SK-N-SH (cell line): Measurements from ENCODE around the gene FUS. TPM values are rescaled to one million over a fixed set of nuclear protein-coding genes. Genes with fewer than 3 reads are reported as not detected.
A peak's percentile ranks its signal among the peaks of the same experiment; 100 is the strongest.
"Not testable (repeated sequence)": the region's sequence is repeated elsewhere in the genome, so short reads cannot be mapped to it uniquely, and the experiment has no call there.

Experiments
- CTCF ChIA-PET: fragments of 300-600, 350-600 bp; formaldehyde crosslinking; extraction: SDS; loops from one replicate; lab custom pipeline; 2021; lab: Yijun Ruan, JAX
- POLR2A ChIA-PET: fragments of 350-600 bp; sonication (Branson Sonifier 250); formaldehyde crosslinking; extraction: SDS; loops from one replicate; lab custom pipeline; 2020; ENCODE audit warnings: antibody characterized with exemption, inconsistent platforms; lab: Yijun Ruan, JAX
- DNase-seq: peaks from one replicate; pipeline ENCODE4 v3.0.0; 2012
- H2AFZ ChIP-seq: fragments of 200-600 bp; sonication (generic); 2 replicates; pipeline ENCODE4 v1.8.1; 2016; ENCODE audit warnings: antibody characterized with exemption, mild to moderate bottlenecking, low read depth
- H3F3A ChIP-seq: fragments of 200-600 bp; sonication (generic); replicated peaks from 2 replicates; pipeline ENCODE3; 2016; ENCODE audit warnings: antibody characterized with exemption, mild to moderate bottlenecking; ENCODE audit not compliant: insufficient read depth
- H3K27ac ChIP-seq, 2 experiments: fragments of 200-500 bp in 1 of 2; fragments of 200-600 bp in 1 of 2; sonication (Bioruptor generic) in 1 of 2; sonication (generic), shearing (Covaris generic) in 1 of 2; 2 replicates each; pipeline versions ENCODE4 v1.5.1 to v1.6.1; 2014 to 2016; ENCODE audit warnings: low read depth in 2 of 2, inconsistent platforms in 1 of 2, low read length in 1 of 2, mild to moderate bottlenecking in 1 of 2, mixed read lengths in 1 of 2
- H3K27me3 ChIP-seq: fragments of 200-600 bp; sonication (generic), shearing (Covaris generic); 2 replicates; pipeline ENCODE4 v1.6.1; 2016; ENCODE audit warnings: mixed run types; ENCODE audit not compliant: insufficient read depth
- H3K36me3 ChIP-seq, 2 experiments: fragments of 200-500 bp in 1 of 2; fragments of 200-600 bp in 1 of 2; sonication (Bioruptor generic) in 1 of 2; sonication (generic) in 1 of 2; replicated peaks in 1 of 2; 2 replicates each; pipeline versions ENCODE3 to v1.5.1; 2014 to 2016; ENCODE audit warnings: low read length in 1 of 2, mild to moderate bottlenecking in 1 of 2; ENCODE audit not compliant: insufficient read depth in 2 of 2, control insufficient read depth in 1 of 2
- H3K4me1 ChIP-seq, 2 experiments: fragments of 200-500 bp in 1 of 2; fragments of 200-600 bp in 1 of 2; sonication (Bioruptor generic) in 1 of 2; sonication (generic), shearing (Covaris generic) in 1 of 2; 2 replicates each; pipeline versions ENCODE4 v1.5.1 to v1.6.1; 2014 to 2016; ENCODE audit warnings: low read depth in 1 of 2, low read length in 1 of 2, mixed run types in 1 of 2; ENCODE audit not compliant: insufficient read depth in 2 of 2, control insufficient read depth in 1 of 2
- H3K4me2 ChIP-seq: fragments of 200-600 bp; sonication (generic), shearing (Covaris generic); 2 replicates; pipeline ENCODE4 v1.6.1; 2017; ENCODE audit warnings: mixed run types
- H3K4me3 ChIP-seq, 2 experiments: fragments of 200-500 bp in 1 of 2; fragments of 200-600 bp in 1 of 2; sonication (Bioruptor generic) in 1 of 2; sonication (generic), shearing (Covaris generic) in 1 of 2; 2 replicates each; pipeline versions ENCODE4 v1.5.1 to v1.8.1; 2014 to 2016; ENCODE audit warnings: low read depth in 2 of 2, inconsistent platforms in 1 of 2, low read length in 1 of 2, mild to moderate bottlenecking in 1 of 2, mixed read lengths in 1 of 2, moderate library complexity in 1 of 2
- H3K79me2 ChIP-seq: fragments of 200-600 bp; sonication (generic); 2 replicates; pipeline ENCODE4 v1.8.1; 2017; ENCODE audit warnings: mild to moderate bottlenecking; ENCODE audit not compliant: insufficient read depth
- H3K9ac ChIP-seq: fragments of 200-600 bp; sonication (generic); 2 replicates; pipeline ENCODE4 v1.6.1; 2017; ENCODE audit warnings: mixed run types
- H3K9me2 ChIP-seq: fragments of 200-600 bp; sonication (generic); 2 replicates; pipeline ENCODE4 v1.6.1; 2017; ENCODE audit warnings: mixed run types
- H3K9me3 ChIP-seq: fragments of 200-600 bp; sonication (generic); 2 replicates; pipeline ENCODE4 v1.6.1; 2017; ENCODE audit warnings: mixed run types, mild to moderate bottlenecking, moderate library complexity
- H4K20me1 ChIP-seq: fragments of 200-600 bp; sonication (generic); 2 replicates; pipeline ENCODE4 v1.6.1; 2017; ENCODE audit warnings: mild to moderate bottlenecking, mixed run types; ENCODE audit not compliant: insufficient read depth
- FOSL2 ChIP-seq: IDR thresholded peaks from 2 replicates; pipeline ENCODE4 v1.4.0; 2012; ENCODE audit warnings: low read depth, mild to moderate bottlenecking, moderate library complexity, borderline replicate concordance
- MXI1 ChIP-seq: IDR thresholded peaks from 2 replicates; pipeline ENCODE4 v1.6.1; 2012; ENCODE audit warnings: mild to moderate bottlenecking, low read depth, low read length, improper control_type of control experiment
- TEAD4 ChIP-seq: IDR thresholded peaks from 2 replicates; pipeline ENCODE4 v1.4.0; 2012; ENCODE audit warnings: mild to moderate bottlenecking, borderline replicate concordance; ENCODE audit not compliant: insufficient read depth
- WGBS: methylation state at CpG from one replicate; pipeline ENCODE4 v1.1.6; 2017; ENCODE audit warnings: low lambda C conversion rate; 5-methylcytosine and 5-hydroxymethylcytosine counted together
- polyA plus RNA-seq, 3 experiments: library from polyadenylated mRNA; depleted of rRNA; stranded (reverse); fragments of >200 nt; gene quantifications; 2 replicates each; pipeline ENCODE4 v1.2.3, GENCODE V29; 2012
- TF ChIP-seq, protein P1 (sequence below): IDR thresholded peaks from 2 replicates; pipeline ENCODE4 v1.4.0; 2012; ENCODE audit warnings: low read depth
- TF ChIP-seq, protein P2 (sequence below): fragments of 200-600 bp; sonication (generic); IDR thresholded peaks from 2 replicates; pipeline ENCODE4 v1.6.1; 2017; ENCODE audit warnings: antibody characterized with exemption, mild to moderate bottlenecking, moderate library complexity

The FUS gene
- polyA plus RNA-seq, 1 of the 3 experiments (the other 2 are of a cell fraction) = 429 TPM

DNA sequence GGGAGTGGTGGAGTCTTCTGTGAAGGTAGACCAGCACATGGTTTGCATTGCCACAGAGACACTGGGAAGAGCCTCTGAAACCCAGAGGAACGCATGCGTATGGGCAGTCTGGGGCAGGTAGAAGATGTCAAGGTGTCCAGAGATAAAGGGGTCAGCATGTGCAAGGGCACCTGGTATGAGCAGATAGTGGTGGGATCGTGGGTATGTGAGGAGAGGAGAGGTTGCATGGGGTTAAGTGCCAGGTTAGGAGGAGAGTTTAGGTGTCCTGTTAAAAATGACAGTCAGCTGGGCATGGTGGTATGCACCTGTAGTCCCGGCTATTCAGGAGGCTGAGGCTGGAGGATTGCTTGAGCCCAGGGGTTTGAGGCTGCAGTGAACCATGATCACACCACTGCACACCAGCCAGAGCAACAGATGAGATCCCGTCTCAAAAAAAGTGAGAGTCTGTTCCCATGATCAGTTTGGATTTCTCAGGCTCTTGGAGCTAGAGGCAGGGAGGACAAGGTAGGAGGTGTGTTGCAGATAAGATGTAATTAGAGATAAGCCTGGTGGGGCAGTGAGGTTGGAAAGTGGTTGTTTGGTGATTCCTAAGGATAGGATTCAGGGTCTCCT, 19.6 kb downstream of the FUS start:
- Histone ChIP-seq H3K36me3 (peaks cover 19 to 20% of the 10 kb centered on the region in 2 experiments), H2AFZ (no peak overlapping the region), H3K4me2 (no peak overlapping the region), H3K9ac (no peak overlapping the region)
- CTCF ChIA-PET = no interaction called here
- no peak for TF ChIP-seq TEAD4
- TF ChIP-seq, all 33 proteins: peak for 0
- Histone ChIP-seq H3K4me1 (no peaks in the 10 kb centered on the region), H3F3A (peaks cover 56% of the 10 kb centered on the region), H3K9me2 (no peaks in the 10 kb centered on the region), H3K4me3 (no peak overlapping the region), H4K20me1 (peaks cover 60% of the 10 kb centered on the region), H3K27me3 (no peaks in the 10 kb centered on the region), H3K27ac (no peak overlapping the region), H3K9me3 (no peaks in the 10 kb centered on the region), H3K79me2 (peaks cover 8% of the 10 kb centered on the region; the same call in 1 of the 2 replicates)
- DNase-seq = no peak
- POLR2A ChIA-PET = interaction anchor here (1.3 to 2.1 kb wide), 3 partner anchors 16 to 19 kb away, joined by 4 to 9 read pairs (median 5); partner anchors contain the start of gene FUS
- WGBS = 99% methylated on average over 5 of the region's 5 CpGs

DNA sequence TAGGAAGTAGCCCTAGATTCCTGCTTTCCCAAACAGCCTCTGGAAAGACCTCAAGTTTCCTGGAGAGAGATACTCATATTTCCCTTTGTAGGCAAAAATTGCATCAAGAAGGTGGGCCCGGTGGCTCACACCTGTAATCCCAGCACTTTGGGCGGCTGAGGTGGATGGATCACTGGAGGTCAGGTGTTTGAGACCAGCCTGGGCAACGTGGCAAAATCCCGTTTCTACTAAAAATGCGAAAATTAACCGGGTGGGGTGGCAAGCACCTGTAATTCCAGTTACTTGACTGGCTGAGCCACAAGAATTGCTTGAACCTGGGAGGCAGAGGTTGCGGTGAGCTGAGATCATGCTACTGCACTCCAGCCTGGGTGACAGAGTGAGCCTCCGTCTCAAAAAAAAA, 20.2 kb downstream of the FUS start:
- H3K27ac ChIP-seq, H3K4me2 ChIP-seq, H3K9me2 ChIP-seq, H3K9ac ChIP-seq, H3K9me3 ChIP-seq, H3K79me2 ChIP-seq, H3K4me1 ChIP-seq, CTCF ChIA-PET, H2AFZ ChIP-seq, H3K4me3 ChIP-seq, H3K27me3 ChIP-seq, DNase-seq: not testable (repeated sequence)
- 96% methylated on average over 8 of the region's 8 CpGs for WGBS
- peaks cover 54% of the 10 kb centered on the region for H3F3A ChIP-seq
- H3K36me3 ChIP-seq = peaks cover 14 to 15% of the 10 kb centered on the region in 2 experiments
- POLR2A ChIA-PET = interaction anchor here (1.5 to 1.7 kb wide), 2 partner anchors 11 to 17 kb away, joined by 4 to 5 read pairs; no protein-coding TSS in a partner anchor
- peaks cover 54% of the 10 kb centered on the region for H4K20me1 ChIP-seq

DNA sequence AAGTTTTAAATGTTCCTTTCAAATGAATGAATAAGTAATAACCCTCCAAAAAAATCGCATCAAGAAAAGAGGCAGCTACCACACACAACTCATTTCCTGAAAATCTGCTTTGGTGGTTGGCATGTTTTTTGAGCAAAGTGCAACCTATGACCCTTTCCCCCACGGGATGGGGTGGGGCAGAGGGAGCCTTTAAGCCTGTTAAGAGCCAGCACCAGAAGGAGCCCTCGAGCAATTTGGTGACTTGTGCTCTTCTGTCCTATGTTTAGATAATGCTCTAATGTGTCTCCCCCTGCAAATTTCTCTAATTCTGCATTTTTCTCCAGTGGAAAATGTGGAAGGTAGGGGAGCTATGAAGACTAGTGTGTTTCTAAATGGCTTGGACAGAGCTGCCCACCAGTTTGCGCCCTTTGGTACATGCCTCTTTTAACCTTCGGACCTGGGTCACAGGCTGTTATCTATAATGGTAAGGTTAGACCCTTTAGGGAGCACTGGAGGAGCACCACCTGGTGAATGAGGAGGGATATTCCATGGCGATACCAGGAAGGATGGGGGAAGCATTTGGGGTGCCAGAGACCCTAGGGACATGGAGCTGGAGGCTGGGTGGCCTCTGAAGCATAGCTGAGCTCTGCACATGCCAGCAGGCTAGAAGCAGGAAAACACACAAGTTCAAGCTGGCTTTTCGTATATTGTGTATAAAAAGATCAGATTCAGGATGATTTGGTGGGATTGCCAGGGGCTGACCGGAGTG, 21.1 kb downstream of the FUS start:
- H3K9me2 ChIP-seq = no peaks in the 10 kb centered on the region
- H3K36me3 ChIP-seq = peaks cover 6% of the 10 kb centered on the region in 2 experiments
- H3K79me2 ChIP-seq = peaks cover 3% of the 10 kb centered on the region; the same call in 1 of the 2 replicates
- H3K9ac ChIP-seq = no peak overlapping the region
- H3K27ac ChIP-seq = no peak overlapping the region
- no peak overlapping the region for H3K4me3 ChIP-seq
- no peaks in the 10 kb centered on the region for H3K9me3 ChIP-seq
- 58% methylated on average over 7 of the region's 8 CpGs for WGBS
- H2AFZ ChIP-seq = no peak overlapping the region
- ChIA-PET POLR2A (interaction anchor here (0.9 to 1.7 kb wide), 3 partner anchors 8 to 18 kb away, joined by 3 to 5 read pairs (median 4); no protein-coding TSS in a partner anchor), CTCF (interaction anchor here (0.5 to 2.8 kb wide), 4 partner anchors 13 to 181 kb away, joined by 3 to 8 read pairs (median 4); partner anchors contain the start of gene TRIM72)
- no peaks in the 10 kb centered on the region for H3K4me1 ChIP-seq
- H3K27me3 ChIP-seq = no peaks in the 10 kb centered on the region; the same call in 1 of the 2 replicates
- H3K4me2 ChIP-seq = no peak overlapping the region
- TF ChIP-seq FOSL2 (no peak), MXI1 (no peak)
- TF ChIP-seq, protein P1, sequence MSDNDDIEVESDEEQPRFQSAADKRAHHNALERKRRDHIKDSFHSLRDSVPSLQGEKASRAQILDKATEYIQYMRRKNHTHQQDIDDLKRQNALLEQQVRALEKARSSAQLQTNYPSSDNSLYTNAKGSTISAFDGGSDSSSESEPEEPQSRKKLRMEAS = no peak
- TF ChIP-seq, protein P2, sequence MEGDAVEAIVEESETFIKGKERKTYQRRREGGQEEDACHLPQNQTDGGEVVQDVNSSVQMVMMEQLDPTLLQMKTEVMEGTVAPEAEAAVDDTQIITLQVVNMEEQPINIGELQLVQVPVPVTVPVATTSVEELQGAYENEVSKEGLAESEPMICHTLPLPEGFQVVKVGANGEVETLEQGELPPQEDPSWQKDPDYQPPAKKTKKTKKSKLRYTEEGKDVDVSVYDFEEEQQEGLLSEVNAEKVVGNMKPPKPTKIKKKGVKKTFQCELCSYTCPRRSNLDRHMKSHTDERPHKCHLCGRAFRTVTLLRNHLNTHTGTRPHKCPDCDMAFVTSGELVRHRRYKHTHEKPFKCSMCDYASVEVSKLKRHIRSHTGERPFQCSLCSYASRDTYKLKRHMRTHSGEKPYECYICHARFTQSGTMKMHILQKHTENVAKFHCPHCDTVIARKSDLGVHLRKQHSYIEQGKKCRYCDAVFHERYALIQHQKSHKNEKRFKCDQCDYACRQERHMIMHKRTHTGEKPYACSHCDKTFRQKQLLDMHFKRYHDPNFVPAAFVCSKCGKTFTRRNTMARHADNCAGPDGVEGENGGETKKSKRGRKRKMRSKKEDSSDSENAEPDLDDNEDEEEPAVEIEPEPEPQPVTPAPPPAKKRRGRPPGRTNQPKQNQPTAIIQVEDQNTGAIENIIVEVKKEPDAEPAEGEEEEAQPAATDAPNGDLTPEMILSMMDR = peak; percentile 21; the same call in 1 of the 2 replicates
- H3F3A ChIP-seq = peaks cover 45% of the 10 kb centered on the region
- DNase-seq = no peak
- H4K20me1 ChIP-seq = peaks cover 45% of the 10 kb centered on the region
